Sigmoid colon (tissue), 4 donors: ENCODE results near the gene TEX55.

Experiments used
- EP300 ChIP-seq, 4 donors: sonication (generic); formaldehyde crosslinking; IDR thresholded peaks; one replicate each; pipeline ENCODE4 v1.6.1; 2017; ENCODE audit warnings: antibody characterized with exemption in 4 of 4
- POLR2A ChIP-seq, 2 donors: fragments of 450-650 bp; IDR thresholded peaks; one replicate each; pipeline ENCODE4 v1.6.1; 2016; ENCODE audit warnings: antibody characterized with exemption in 2 of 2, mild to moderate bottlenecking in 2 of 2, moderate library complexity in 2 of 2
- POLR2AphosphoS5 ChIP-seq, 4 donors: sonication (generic); formaldehyde crosslinking; IDR thresholded peaks; one replicate each; pipeline ENCODE4 v1.6.1; 2017; ENCODE audit warnings: antibody characterized with exemption in 4 of 4
- TF ChIP-seq, protein P1 (sequence below), 4 experiments: fragments of 450-650 bp in 3 of 4; fragments of 200-600 bp in 1 of 4; IDR thresholded peaks; one replicate each; pipeline ENCODE4 v1.5.1; 2016 to 2019; ENCODE audit warnings: antibody characterized with exemption in 4 of 4, mild to moderate bottlenecking in 3 of 4, moderate library complexity in 2 of 4

DNA sequence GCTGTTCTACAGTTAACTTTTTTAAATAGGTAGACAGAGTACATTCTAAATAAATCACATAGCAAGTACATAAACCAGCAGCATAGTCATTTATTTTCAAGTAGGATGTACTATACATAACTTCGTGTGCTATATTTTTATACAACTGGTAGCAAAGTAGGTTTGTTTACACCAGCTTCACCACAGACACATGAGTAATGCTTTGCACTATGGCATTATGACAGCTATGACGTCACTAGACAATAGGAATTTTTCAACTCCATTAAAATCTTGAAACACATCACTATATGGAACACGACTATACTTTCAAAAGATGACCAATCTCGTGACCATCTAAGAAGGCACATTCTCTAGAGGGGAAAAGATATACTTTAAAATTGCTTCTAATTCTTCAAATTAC, 3.5 kb downstream of the TEX55 start:
- TF ChIP-seq, protein P1, sequence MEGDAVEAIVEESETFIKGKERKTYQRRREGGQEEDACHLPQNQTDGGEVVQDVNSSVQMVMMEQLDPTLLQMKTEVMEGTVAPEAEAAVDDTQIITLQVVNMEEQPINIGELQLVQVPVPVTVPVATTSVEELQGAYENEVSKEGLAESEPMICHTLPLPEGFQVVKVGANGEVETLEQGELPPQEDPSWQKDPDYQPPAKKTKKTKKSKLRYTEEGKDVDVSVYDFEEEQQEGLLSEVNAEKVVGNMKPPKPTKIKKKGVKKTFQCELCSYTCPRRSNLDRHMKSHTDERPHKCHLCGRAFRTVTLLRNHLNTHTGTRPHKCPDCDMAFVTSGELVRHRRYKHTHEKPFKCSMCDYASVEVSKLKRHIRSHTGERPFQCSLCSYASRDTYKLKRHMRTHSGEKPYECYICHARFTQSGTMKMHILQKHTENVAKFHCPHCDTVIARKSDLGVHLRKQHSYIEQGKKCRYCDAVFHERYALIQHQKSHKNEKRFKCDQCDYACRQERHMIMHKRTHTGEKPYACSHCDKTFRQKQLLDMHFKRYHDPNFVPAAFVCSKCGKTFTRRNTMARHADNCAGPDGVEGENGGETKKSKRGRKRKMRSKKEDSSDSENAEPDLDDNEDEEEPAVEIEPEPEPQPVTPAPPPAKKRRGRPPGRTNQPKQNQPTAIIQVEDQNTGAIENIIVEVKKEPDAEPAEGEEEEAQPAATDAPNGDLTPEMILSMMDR (IDR thresholded peaks at IDR 0.05) = no peak
- no peak for TF ChIP-seq POLR2AphosphoS5 (IDR thresholded peaks at IDR 0.05)
- TF ChIP-seq POLR2A (IDR thresholded peaks at IDR 0.05) = no peak
- TF ChIP-seq EP300 (IDR thresholded peaks at IDR 0.05) = no peak
